AG10803 (cell line): ENCODE measurements around the gene AGER.

Source experiments
- DNase-seq: peaks from one replicate; pipeline ENCODE4 v3.0.0; 2010; ENCODE audit warnings: low read depth
- H3K4me3 ChIP-seq: 2 replicates; pipeline ENCODE4 v1.5.1; 2011; ENCODE audit warnings: mild to moderate bottlenecking, low read length, control low read depth
- CTCF ChIP-seq: conservative IDR thresholded peaks from 2 replicates; pipeline ENCODE4 v1.5.1; 2011; ENCODE audit warnings: mild to moderate bottlenecking, low read length, control low read depth, inconsistent platforms

Gene AGER

GRCh38 chr6:32184084-32184640, at the start of gene AGER:
Gene AGER (minus strand): TSS chr6:32184253. CDS start chr6:32184222, 31 bp downstream.
- no peak within 1 kb of the TSS for H3K4me3 ChIP-seq
- DNase-seq, result no peak
- TF ChIP-seq CTCF, result no peak

GRCh38 chr6:32226434-32226833, 42.4 kb upstream of the AGER start:
- no peak for DNase-seq
- TF ChIP-seq CTCF, result no peak
- no peak overlapping the region for H3K4me3 ChIP-seq

GRCh38 chr6:32224696-32225095, 40.6 kb upstream of the AGER start:
- DNase-seq, result no peak
- no peak overlapping the region for H3K4me3 ChIP-seq
- TF ChIP-seq CTCF, result no peak

- TF ChIP-seq CTCF, result no peak
- no peak for DNase-seq
- H3K4me3 ChIP-seq, result no peak within 1 kb of the TSS
Observed at GRCh38 chr6:32223258-32224235, 39.5 kb upstream of the AGER start, which contains the start of gene NOTCH4. Gene NOTCH4 (minus strand): TSS chr6:32224067. CDS start chr6:32223928, 139 bp downstream.

- no peak for DNase-seq
- no peak overlapping the region for H3K4me3 ChIP-seq
- TF ChIP-seq CTCF, result no peak
Observed at GRCh38 chr6:32222333-32223230, 38.5 kb upstream of the AGER start.

GRCh38 chr6:32220021-32220420, 36.0 kb upstream of the AGER start:
- no peak for TF ChIP-seq CTCF
- DNase-seq, result no peak
- H3K4me3 ChIP-seq, result no peak overlapping the region
